HG02973 (cell line): ENCODE measurements around the gene NARS2.
A peak's percentile ranks its signal among the peaks of the same experiment; 100 is the strongest.

Experiments used
- ATAC-seq: cut with Tn5 transposase; IDR thresholded peaks from one replicate; pipeline ENCODE4 v1.9.1; 2021; ENCODE audit warnings: moderate library complexity; ENCODE audit not compliant: unreplicated experiment

NARS2 gene

GRCh38 chr11:78446210-78446609 is 128.5 kb downstream of the NARS2 start:
- no peak for ATAC-seq

DNA sequence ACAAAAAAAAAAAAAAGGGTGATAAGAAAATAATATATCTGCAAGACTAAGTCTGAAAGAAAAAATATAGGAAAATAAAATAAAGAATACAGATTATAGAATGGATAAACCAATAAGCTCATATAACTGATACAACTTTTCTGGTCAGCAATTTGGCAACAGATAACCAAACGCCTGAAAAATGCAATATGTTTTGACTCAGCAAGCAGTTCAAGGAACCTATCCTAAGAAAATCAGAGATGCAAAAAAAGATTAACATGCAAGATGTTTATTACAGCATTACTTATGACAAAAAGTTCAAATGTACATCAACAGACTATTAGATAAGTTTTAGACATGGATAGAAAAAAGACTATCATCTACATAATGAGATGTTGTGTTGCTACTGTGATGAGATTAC is 129.9 kb downstream of the NARS2 start:
- no peak for ATAC-seq

DNA sequence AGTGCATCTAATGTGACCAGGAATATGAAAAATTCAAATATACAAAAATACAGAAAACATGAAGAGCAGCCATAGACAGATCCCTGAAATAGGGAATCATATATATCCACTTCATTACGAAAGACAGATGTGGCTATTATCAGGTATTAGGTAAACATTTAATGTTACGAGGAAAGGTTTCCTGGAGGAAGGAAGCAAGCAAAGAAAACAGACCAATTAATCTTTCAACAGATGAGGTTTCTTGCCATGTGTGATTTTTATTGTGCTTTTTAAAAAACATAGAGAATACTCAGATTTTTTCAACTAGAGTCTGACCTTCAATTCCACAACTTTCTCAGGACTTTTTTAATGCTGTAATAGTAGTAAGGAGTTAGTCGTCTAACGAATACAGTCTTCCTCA is 132.7 kb downstream of the NARS2 start:
- ATAC-seq = no peak

GRCh38 chr11:78438298-78438975 is 136.2 kb downstream of the NARS2 start:
- ATAC-seq = peak; percentile 84

DNA sequence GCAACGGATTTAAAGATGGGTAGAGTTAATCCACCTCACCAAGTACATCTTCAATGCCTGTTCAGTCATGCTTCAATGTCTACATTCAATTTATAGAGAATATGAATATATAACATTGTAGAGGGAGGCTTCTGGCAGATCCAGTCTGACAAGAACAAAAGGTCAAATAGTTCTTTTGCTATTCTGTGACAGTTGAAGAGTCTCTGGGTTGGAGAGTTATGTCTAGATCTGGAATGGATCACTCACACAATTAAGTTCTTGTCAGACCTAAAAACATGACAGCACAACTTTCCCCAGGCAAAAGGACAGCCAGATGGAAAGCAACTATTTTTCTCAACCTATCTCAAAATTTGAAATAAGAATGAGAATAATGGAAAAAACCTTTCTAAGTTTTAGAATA is 141.7 kb downstream of the NARS2 start:
- no peak for ATAC-seq

GRCh38 chr11:78432058-78432515 is 142.6 kb downstream of the NARS2 start:
- ATAC-seq = no peak

DNA sequence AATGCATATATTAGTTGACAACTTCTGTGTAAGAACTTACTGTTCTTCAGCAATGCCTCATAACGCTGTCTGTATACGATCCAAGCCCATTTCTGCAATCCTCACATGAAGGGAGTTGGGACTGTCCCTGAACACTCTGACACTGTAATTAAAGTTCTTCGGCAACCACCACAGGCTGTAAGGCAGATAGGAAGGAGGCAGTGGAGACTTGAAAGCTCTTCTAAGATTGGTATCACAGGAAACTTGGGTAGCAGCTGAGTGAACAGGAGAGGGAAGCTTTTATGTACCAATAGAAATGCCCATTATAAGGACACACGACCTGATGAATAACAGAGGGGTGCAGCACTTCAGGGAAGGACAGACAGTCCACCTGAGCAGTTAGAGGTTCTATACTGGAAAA is 145.0 kb downstream of the NARS2 start:
- ATAC-seq = no peak

DNA sequence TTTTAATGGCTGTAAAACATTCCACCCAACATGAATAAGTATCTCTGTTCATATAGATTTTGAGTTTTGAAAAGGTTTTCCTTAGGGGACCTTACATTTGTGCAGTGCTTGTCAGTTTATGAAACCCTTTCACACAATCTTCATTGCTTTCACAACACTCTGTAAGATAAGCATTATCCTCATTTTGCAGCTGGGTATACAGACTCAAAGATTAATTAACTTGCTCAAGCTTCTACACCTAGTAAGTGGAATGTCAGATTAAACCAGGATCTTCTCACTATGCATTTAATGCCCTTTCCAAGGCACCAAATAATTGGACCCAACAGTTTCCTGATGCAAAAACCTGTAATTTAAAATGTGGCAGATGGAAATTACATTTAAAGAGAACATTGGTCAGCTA is 145.5 kb downstream of the NARS2 start:
- ATAC-seq = no peak

DNA sequence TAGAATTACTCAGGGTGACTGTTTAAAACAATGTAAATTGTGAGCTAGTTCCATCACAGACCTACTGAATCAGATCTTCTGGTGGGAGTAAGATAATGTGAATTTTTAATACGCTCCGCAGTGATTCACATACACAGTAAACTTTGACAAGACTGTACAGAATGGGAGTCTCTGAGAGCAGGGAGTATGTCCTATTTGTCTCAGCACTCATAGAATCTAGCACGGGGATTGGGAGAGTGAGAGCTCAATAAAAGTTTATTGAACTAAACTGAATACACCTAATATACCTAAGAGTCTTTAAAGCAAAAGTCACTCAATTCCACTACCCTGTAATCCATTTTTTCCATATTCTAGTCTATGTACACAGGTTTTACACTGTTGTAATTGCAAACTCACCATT is 145.9 kb downstream of the NARS2 start:
- no peak for ATAC-seq

DNA sequence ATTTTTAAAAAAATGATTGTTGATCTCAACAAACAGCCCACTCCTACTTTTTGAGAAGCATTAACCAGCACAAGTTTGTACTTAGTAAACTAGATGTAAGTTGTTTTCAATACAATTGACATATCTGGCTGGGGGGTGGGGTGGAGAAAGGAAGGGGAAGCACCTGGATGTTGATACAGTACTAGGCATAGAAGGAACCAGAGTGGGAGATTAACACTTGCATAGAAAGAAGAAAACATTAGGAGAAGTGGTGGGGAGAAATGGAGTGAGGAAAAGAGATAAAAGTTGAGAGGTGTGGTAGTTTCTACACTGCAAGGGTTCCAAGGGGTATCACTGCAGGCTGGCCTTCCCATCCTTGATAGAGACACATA is 146.4 kb downstream of the NARS2 start:
- ATAC-seq = peak; percentile 3

DNA sequence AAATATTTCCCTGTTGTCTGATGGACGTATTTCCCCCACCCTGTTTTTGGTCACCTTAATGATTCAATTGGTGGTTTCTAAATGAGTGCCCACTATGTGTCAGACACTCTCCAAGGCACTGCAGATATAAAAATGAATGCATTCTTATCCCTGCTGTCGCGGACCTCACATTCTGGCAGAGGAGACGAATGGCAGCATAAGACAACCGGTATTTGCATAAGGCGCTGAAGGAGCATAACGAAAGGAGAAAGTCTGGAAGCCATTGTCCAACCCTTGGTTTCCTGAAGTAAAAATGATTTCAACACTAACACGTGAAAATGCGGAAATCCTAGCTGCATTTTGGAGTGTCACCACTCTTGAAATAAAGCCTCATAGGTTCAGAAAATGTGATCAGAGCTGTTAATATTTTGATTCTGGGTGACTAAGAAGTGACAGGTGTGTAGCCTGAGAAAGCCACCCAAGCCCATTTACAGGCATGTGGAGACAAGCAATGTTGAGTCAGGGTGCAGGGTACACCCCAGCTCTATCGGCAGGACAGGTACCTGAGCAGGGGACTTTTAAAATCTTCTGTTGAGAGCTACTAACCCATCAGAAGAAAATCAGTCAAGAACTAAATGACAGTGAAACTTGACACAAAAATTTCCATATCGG is 146.9 kb downstream of the NARS2 start:
- ATAC-seq = peak; percentile 40

- ATAC-seq = no peak
These were observed 147.8 kb downstream of the NARS2 start for GRCh38 chr11:78426845-78427244.

- no peak for ATAC-seq
These were observed 149.1 kb downstream of the NARS2 start for GRCh38 chr11:78425399-78426070.

DNA sequence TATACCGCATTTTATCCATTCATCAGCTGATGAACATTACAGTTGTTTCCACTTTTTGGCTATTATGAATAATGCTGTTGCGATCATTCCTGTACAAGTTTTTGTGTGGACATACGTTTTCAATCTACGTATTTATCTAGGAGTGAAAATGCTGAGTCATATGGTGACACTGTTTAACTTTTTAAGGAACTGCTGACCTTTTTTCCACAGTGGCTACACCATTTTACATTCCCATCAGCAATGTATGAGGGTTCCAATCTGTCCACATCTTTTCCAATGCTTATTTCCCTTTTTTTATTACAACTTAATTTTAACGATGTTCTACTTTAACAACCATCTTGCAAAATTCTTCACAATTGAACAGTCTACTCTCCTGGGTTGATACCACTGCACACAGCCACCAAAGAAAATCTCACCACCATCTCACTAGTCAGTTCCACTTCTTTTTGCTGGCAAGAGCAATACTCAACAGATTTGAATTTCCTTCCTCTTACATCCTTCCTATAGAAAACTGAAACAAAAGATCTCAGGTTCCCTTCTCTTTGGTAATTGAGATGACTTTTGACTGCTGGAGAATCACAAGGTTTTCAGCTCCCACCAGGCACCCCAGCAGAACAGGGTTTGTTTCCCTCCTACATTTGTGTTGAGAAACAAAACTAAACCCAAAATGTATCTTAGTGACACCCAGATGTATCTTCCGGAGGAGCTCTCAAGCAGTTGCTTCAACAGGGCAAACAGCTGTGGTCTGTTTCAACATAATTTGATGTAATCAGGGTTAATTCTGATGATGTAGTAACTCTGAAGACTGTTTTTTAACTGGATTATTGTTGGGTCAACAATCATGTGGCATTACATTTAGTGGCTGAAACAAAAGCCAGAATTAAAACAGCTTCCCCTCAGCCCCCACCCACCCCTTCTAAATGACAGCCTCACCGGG is 150.1 kb downstream of the NARS2 start:
- ATAC-seq = no peak

GRCh38 chr11:78423241-78423640 is 151.4 kb downstream of the NARS2 start:
- no peak for ATAC-seq

GRCh38 chr11:78420796-78421209 is 153.9 kb downstream of the NARS2 start:
- ATAC-seq = no peak

- ATAC-seq = no peak
These were observed 154.4 kb downstream of the NARS2 start for GRCh38 chr11:78420255-78420764.

DNA sequence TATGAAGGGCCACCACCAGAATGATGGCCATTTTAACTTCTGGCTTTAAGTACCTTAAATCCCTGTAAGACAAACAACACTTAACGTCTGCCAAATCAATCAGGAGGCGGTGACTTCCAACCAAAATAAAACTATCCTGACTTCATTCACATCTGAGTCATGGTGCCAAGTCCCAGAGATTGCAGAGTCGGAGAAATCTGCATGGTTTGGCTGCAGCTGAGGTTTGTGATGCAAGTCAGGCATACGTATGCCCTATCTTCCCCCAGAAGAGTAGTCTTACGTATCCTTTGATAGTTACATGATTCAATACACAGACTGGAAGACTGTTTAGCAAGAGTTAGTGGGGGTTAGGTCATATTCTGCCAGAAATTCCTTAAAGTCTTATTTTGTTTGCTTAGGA is 155.3 kb downstream of the NARS2 start:
- ATAC-seq = no peak

DNA sequence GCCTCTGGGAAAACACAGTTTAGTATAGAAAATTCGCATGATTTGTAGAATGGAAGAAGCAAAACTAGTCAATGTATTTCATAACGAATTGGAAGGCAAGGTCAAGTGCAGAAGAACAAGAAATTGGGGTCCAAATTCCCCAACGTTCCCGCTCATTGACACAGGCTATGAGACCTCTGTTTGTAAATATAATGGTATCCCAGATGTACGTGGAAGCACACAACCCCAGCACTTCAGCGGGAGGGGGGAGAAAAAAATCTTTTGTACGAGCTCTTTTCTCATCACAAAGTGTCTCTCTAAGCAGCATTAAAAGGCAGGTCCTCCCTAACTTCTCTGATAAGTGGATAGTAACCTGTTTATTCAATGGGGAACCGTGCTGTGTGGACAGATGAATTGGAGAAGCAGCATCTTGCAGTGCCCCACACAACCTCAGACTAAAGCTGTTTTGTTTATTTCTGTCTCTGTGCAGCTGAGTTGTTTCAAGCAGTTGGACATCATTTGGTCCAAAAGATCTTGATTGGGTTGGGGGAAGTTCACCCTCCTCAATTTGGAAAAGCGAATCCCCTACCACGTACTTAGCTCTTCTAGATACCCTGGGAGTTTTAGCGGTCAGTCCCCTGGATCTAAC is 156.0 kb downstream of the NARS2 start:
- ATAC-seq = no peak

- ATAC-seq = peak; percentile 43
These were observed 156.6 kb downstream of the NARS2 start for GRCh38 chr11:78417888-78418583.
